HuH-7 (cell line): ENCODE data around the gene NIN.
"Not testable (repeated sequence)": the region's sequence is repeated elsewhere in the genome, so short reads cannot be mapped to it uniquely, and the experiment has no call there.

Experiments
- DNase-seq: peaks from one replicate; pipeline ENCODE4 v3.0.0; 2011; ENCODE audit warnings: low spot score

NIN gene

DNA sequence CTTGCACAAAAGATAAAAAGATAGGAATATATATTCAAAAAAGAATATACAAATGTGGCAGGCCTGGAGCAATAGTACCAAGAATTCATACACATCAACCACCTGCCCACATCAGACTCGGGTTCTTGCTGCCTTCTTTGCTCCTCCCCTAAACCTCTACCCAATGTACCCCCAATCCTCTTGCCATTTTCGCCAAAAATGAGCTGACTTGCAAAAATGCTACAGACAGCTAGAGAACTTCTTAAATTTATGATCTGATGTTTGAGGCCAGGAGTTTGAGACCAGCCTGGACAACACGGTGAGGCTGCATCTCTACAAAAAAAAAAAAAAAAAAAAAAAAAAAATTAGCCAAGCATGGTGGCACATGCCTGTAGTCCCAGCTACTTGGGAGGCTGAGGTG, 119.9 kb downstream of the NIN start:
- no peak for DNase-seq

DNA sequence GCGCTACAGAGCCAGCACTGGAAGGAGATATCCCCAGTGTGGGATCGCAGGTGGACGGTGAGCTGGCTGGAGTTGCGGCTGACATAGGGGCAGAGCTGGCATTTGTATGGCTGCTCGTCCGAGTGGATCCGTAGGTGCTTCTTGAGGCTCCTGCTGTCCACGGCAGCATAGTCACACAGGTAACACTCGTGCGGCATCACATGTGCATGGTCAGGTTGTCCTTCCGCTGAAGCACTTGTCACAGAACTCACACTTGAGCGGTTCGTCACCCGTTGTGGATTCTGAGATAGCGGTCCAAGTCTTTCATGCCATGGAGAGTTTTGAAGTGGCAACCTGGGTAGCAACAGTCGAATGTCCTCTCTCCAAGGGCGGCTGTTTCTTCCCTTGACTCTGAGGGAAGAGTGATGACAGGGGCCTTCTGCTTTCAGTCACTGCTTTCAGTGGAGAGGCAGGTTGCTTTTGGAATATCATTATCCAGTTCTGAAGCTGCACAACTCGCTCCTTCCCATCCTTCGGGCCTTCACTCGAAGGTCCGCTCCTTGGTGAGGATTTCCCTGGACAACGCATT, 125.9 kb downstream of the NIN start:
- DNase-seq = no peak

GRCh38 chr14:50704454-50705010, 126.4 kb downstream of the NIN start:
- DNase-seq = no peak

GRCh38 chr14:50697659-50698290, 133.2 kb downstream of the NIN start:
- no peak for DNase-seq

DNA sequence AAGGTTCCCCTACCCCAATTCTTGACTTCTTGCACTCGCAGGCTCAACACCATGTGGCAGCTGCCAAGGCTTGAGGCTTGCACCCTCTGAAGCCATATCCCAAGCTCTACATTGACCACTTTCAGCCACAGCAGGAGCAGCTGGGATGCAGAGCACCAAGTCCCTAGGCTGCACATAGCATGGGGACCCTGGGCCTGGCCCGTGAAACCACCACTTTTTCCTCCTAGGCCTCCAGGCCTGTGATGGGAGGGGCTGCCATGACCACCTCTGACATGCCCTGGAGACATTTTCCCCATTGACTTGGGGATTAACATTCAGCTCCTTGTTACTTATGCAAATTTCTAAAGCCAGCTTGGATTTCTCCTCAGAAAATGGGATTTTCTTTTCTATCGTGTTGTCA, 136.7 kb downstream of the NIN start:
- DNase-seq = not testable (repeated sequence)

DNA sequence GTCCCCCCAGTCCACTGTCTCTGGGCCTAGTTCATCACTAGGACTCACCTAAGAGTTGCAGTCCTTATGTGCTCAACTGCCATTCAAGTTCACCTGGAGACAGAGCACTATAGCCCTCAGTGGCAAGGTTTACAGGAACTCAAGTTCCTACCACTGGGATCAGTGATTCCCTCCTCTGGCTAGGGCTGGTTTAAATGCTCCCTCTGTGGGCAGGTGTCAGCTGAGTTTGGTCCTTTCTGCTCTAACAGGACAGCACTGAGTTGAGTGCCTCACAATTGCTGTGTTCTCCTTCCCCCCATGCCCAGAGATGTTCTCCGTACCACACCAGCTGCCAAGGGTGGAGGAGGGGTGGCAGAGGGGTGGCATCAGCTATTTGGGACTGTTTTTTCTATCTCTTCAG, 142.1 kb downstream of the NIN start:
- no peak for DNase-seq

DNA sequence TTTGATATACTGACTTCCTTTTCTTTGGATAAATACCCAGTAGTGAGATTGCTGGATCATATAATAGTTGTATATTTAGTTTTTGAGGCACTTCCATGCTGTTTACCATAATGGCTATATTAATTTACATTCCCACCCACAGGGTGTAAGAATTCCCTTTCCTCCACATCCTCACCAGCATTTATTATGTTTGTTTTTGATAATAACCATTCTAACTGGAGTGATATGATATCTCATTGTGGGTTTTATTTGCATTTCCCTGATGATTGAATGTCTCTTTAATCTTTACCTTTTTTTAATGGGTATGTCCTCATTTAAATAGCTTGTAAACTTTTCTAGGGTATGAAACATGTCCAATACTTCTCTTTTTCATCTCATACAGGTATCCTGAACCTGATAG, 151.3 kb downstream of the NIN start:
- DNase-seq = no peak

DNA sequence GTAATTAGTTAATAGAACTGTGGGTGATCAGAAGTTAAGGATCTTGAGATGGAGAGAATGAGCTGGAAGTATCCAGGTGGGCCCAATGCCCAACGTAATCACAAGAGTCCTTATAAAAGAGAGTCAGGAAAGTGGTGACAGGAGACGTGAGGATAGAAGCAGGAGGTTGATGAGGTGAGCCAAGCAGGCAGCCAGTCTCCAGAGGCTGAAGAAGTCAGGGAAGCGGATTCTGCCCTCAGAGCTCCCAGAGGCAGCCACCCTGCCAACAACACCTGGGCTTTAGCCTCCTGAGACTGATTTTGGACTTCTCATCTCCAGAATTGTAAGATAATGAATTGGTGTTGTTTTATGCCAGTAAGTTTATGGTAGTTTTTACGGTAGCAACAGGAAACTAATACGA, 152.8 kb downstream of the NIN start:
- no peak for DNase-seq

DNA sequence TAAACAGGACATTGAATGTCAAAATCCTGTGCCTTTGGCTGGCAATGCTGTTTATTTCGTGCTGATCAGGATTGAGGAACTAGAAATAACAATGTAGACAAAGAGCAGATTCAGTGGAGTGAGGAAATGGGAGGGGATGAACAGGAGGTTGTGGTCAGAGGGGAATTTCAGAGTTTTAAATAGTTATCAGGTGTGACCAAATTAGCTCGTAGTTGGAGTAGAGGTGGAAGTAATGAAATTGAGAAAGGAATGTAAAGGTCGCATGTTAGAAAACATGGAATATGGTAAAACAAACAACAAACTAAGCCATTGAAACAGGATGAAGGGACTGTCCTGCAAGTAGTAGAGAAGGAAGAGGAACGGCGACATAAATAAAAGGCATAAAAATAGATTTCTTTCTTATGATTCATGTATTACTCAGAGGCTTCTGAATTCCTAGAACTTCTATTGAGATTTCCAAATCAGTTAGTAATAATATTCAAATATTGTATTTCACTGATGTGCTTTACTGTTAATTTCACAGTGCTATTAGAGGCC, 153.4 kb downstream of the NIN start:
- no peak for DNase-seq

DNA sequence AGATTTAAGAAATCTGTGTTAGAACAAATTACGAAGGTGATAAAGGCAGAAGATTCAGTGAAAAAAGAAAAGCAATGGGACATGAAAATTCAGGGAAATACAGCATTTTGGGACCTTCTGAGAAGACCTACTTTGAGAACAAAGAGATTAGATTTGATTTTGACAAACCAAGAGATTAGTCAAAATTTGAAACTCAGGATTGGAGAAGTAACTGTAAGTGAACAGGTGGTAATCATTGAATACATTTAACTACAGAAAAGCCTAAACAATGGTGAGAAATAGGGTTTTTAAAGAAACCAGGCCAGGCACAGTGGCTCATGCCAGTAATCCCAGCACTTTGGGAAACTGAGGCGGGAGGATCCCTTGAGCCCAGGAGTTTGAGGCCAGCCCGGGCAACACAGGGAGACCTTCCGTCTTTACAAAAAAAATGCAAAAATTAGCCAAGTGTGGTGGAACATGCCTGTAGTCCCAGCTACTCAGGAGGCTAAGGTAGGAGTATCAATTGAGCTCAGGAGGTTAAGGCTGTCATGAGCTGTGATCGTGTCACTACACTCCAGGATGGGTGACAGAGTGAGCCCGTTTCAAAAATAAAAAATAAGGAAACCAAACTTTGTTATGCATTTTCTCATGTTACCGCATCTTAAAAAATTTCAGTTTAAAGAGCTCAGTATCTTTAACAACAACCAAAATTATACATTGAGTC, 154.0 kb downstream of the NIN start:
- DNase-seq = no peak

DNA sequence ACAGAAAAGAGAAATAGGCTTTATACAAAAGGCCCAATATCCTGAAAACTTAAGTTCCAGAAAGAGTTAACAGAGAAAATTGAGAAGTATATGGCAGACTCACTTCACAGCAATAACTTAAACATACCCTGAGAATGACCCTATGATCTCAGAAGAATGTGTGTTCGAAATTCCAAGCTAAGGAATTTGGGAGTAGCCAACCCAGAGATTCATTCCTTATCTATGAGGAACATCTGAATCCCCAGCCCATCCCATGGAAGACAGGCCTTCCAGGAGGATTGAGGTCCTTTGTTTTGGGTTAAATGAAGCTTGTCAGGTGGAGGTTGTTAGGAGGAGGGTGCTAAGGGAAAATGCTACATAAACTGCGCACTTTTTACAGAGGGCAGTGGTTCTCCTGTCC, 155.4 kb downstream of the NIN start:
- DNase-seq = no peak

- DNase-seq = no peak
These were observed 160.1 kb downstream of the NIN start for GRCh38 chr14:50670866-50671256.

- DNase-seq = no peak
These were observed 160.6 kb downstream of the NIN start for GRCh38 chr14:50670196-50670865.
